HG03025 (cell line): ENCODE results near the gene FOXA3.
"Not testable (repeated sequence)": the region's sequence is repeated elsewhere in the genome, so short reads cannot be mapped to it uniquely, and the experiment has no call there.

ENCODE experiments used
- ATAC-seq: cut with Tn5 transposase; IDR thresholded peaks from one replicate; pipeline ENCODE4 v1.9.1; 2021; ENCODE audit warnings: mild to moderate bottlenecking, moderate library complexity; ENCODE audit not compliant: unreplicated experiment, low FRiP score

FOXA3 gene

DNA sequence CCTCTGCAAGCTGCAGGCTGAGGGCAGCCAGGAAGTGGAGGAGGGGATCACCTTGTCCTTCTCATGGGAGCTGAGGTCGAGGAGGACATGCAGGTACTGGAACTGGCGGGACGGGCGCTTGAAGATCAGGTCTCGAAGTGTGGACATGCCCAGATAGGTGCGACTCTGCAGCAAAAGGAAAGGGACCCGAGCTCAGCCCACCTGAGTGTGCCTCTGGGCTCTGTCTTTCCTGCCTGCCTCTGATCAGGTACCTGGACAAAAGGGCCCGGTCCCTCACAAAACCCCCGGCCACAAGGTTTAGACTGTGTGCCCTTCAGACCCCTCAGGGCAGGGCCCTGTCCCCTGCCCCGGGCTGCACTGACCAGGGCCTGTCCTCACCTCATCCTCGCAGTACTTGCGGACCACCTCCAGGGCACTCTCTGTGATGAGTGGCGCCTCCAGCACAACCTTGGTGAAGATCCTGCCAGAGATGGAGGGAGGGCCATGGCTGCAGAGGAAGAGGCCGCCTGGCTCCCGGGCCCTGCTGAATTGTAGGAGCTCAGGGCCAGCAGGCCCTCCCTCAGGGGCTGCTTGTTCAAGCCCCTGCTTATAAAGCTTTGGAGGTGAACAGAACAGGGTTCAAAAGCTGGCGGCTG, 36.5 kb upstream of the FOXA3 start:
- no peak for ATAC-seq

DNA sequence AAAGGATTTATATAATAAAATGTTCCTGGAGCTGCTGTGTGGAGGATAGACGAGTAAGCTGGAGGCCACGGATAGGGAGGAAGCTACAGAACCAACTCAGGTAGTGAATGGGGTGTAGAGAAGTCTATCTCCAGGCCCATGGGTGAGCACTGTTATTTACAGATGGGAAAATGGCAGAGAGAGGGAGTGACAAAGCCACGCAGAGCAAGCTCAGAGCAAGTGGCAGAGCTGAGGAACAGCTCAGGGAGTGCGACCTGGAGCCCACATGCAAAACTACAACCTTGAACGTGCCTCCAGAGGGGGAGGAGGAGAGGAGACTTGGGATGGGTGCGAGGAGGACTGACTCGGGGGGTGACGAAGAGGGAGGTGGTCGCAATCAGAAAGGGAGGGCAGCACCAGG, 35.6 kb upstream of the FOXA3 start:
- no peak for ATAC-seq

DNA sequence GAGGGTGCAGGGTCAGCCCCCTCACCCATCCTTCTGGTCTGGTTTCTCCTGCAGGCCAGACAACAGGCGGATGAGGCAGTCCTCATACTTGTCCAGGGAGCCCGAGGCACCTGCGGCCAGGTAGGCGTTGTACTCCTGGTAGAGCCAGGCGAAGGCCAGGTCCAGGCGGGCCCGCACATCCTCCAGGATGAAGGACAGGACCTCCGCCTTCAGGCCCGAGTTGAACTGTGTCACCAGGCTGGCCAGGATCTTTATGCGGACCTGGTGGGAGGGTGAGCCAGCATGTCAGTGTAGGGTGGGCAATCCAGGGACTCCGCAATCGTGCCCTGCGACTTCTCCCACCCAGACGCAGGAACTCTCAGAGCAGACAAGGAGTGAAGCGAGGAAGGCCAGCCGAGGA, 35.2 kb upstream of the FOXA3 start:
- ATAC-seq: no peak

DNA sequence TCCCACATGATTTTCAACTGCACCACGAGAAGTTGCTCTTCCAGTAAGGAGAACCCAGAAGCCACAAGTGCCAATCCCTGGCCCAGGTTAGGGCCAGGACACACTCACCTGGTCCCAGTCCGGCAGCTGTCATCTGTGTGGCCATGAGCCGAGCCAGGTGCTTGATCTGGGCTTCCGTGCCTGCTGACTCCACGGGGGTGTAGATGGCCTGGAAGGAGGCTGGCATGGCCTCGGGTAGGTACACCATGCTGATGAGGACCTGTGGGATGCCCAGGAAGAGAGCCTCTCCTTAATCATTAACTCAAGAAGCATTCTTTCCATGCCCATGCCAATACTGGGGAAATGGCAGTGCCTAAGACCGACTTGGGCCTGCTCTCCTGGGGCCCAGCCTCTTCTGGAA, 29.2 kb upstream of the FOXA3 start:
- ATAC-seq: no peak

DNA sequence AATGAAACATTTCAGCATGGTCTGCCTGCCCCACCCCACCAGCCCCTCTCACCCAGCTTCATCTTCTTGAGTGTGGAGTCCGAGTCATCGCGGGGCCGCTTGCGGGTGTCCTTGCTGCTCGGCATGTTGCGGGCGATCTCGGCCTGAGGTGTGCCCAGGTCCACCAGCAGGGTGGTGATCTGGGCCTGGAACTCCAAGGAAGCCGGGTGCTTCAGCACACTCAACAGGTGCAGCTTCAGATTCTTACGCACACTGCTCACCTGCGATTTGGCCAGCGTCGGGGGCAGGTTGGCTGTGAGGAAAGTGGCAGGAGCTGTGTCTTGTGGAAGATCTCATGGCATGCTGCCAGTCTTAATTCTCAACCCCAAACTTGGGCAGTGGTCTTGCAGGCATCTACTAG, 21.9 kb upstream of the FOXA3 start:
- ATAC-seq: no peak

DNA sequence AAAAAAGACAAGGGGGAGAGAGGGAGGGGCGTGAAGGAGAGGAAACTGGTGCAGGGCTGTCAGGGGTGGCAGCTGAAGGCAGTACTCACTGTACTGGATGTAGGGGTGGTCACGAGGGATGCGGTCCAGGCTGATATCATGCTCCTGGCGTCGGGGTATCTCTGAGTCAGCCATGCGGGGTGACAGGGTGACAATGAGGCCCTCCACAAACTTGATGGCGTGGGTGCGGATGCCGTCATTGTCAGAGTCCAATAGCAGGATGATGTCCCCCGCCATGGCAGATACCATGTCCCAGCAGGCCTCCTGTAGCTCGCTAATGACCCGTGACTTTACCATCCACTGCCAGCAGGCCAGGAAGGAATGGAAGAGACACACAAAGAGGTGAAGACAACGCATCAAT, 16.5 kb upstream of the FOXA3 start:
- ATAC-seq: no peak

DNA sequence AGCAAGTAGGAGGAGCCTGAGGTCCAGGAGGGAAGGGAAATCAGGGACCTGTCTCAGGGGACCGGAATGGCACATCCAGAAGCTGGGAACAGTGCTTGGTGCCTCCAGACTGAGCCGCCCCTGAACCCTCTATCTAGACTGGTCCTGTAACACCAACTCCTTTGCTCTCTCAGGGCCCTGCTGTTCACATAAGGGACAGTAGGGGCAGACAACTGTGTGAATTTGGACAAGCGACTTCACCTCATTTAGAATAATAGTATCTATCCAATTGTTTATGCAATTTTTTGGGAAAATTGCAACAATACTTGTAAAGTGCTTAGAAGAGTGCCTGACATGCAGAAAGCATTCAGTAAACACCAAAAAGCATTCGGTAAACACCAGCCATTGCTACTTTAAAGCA, 15.2 kb upstream of the FOXA3 start:
- ATAC-seq: no peak

DNA sequence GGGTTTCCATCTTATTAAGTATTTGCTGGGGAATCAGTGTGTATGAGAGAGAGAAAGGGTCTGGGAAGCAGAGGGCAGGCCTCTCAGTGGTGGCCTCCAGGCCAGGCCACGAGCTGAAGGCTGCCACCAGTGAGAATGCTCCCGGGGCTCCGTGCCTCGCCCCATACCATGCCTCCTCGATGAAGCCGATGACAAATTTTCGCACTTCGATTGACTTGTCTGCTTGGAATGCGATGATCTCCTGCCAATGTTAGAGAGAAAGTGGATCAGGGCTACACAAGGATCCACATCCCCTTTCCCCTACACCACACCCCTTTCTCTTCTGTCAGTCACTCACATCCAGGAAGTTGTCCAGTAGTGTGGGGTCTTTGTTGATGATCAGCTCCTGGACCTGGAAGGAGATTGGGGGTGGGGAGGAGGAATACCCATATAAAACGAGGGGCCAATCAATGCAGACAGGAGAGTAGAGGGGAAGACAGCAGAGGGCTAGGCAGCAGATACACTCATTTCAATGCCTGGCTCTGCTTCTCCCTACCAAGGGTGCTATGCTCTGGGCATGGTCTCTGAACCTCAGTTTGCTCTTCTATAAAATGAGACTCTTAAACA, 11.9 kb upstream of the FOXA3 start:
- ATAC-seq: no peak

DNA sequence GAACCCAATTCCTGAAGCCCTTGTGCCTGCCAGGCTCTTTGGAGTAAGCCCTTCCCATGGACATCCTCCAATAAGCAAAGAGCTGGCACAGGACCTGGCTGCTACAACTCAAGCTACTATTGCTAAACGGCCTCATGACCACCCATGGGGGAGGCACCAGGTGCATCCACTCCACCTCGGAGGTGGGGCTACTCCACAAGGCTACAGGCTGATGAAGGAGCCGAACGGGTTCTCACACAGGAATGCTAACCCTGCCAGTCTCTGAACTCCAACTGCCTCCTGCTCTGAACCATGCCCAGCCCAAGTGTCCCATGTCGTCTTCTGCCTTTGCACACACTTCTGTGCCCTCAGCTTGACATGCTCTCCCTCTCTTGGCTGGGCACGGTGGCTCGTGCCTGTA, 11.1 kb upstream of the FOXA3 start:
- no peak for ATAC-seq

DNA sequence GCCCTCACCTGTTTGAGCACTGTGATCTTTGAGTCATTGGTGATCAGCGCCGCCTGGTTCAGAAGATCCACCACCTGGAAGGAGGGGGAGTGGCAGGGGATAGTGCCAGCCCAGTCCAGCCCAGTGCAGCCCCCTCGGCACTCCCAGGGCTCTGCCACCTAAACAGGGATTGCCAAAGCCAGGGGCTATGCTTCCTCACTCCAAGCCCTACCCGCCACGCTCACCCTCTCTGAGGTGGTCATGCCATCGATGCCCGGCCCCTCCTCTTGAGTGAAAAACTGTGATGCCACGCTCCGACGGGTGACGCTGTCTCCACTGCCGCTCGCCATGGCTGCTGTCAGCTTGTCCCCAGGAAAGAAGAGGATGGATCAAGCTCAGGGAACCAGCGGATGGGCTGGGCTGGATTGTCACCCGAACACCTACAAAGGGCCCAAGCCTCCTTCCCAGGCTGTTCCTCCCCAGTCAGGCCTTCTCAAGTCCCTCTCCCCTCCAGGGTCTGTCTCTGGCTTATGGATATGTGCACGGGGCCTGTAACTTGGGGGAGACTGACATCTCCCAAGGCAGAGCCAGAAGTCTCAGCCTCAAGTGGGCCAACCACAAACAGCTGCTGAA, 9.9 kb upstream of the FOXA3 start:
- ATAC-seq: no peak

DNA sequence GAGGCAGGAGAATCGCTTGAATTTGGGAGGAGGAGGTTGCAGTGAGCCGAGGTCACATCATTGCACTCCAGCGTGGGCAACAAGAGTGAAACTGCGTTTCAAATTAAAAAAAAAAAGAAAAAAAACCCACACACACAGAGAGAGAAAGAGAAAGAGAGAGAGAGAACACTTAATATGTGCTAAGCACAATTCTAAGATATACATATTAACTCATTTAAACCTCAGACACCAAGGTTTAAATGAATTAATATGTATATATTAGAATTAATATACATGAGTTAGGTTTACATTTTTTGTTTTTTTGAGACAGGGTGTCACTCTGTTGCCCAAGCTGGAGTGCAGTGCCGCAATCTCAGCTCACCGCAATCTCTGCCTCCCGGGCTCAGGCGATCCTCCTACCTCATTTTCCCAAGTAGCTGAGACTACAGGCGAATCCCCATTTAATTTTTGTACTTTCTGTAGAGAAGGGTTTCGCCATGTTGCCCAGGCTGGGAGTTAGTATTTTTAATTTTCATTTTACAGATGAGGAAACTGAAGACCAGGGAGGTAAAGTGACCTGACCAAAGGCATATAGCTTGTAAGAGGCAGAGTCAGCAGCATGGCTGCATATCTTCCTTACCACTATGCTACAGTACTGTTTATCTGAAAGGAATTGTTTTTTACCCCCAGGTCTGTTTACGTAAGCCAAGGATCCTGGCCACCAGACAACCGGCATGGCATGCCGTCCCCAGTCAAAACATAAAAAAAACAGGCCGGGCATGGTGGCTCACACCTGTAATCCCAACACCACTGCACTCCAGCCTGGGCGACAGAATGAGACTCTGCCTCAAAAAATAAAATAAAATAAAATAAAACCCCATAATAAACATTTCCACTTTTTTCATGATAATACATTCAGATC, 3.5 kb upstream of the FOXA3 start:
- no peak for ATAC-seq

DNA sequence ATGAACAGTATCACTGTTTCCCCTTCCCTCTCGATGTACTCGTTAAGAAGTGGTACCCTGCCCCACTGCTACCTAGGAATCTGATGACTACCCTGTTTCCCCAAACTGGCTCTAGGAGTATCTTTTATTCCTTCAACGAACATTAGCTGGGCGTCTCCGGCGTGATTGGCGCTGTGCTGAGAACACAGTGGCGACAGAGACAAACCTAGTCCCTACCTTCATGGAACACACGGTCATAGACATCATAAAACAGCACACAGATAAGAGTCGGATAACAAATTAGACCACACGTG, 1.9 kb upstream of the FOXA3 start:
- no peak for ATAC-seq

DNA sequence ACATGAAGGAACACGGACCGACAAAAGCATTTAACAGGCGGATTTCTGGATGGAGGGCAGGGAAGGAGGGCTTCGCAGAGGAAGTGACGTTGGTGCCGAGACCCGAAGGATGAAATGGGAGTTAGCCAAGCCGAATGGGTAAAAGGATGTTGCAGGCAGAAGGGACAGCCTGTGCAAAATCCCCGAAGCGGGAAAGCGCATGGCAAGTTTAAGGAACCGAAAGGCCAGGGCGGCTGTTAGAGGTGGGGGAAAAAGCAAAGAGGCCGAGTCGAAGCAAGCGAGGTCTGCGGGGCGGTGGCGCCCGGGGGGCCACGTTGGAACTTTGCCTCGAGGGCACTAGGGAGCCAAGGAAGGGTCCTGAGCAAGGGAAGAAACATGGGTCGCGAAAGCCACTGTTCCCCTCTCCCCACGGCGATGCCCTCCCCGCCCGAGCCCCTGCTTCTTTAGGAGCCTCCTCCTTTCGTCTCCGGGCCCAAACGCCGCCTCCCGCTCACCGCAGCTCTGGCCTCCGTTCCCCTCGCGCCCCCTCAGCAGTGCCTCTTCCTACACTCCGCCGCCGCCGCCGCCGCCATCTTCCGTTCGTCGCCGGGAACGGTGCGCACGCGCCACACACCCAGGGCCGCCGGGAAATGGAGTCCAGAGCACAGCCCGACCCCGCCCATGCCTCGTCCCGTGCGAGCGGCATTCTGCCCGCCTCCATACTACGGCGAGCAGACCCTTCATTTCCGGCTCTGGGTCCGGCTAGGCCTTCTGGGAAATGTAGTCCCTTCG, 1.4 kb upstream of the FOXA3 start, which contains the start of gene SYMPK:
TSS of gene SYMPK (minus strand) at position 584 of the 771 bp plus-strand sequence. CDS start 8,652 bp downstream, outside the sequence.
- peak; percentile 83 for ATAC-seq

DNA sequence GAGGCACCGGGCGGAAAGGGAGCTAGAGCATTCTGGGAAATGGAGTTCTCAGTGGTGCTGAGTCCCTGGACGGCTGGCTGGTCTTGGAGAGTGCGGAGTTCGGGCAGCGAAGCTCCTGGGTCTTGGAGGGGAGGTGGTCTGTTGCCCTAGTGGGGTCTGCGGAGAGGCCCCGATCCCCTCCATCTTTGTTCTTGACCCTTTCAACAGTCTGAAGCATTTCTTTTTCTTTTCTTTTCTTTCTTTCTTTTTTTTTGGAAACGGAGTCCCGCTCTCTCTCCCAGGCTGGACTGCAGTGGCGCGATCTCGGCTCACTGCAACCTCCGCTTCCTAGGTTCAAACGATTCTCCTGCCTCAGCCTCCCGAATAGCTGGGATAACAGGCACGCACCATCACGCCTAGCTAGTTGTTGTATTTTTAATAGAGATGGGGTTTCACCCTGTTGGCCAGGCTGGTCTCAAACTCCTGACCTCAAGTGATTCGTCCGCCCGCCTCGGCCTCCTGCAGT, 739 bp upstream of the FOXA3 start:
- no peak for ATAC-seq

DNA sequence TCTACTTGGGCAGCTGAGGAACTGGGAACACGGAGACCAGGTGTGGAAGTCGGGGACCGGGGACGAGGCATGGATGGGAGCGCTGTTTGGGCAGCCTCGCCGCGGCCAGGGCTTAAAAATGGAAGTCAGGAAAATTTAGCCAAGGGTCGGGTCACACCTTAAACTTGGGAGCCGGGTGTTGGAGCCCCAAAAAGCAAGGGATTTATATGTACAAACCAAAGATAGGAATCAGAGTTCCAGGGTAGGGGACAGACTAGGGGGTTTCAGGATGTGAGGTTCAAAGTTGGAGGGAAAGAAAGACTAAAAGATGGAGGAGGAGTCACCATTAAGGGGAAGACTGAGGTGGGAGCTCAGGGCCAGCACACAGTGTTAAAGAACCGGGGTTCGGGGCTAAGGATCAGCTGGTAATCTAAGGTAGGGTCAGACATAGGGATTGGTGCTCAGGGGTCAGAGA, 530 bp downstream of the FOXA3 start:
- ATAC-seq: no peak

DNA sequence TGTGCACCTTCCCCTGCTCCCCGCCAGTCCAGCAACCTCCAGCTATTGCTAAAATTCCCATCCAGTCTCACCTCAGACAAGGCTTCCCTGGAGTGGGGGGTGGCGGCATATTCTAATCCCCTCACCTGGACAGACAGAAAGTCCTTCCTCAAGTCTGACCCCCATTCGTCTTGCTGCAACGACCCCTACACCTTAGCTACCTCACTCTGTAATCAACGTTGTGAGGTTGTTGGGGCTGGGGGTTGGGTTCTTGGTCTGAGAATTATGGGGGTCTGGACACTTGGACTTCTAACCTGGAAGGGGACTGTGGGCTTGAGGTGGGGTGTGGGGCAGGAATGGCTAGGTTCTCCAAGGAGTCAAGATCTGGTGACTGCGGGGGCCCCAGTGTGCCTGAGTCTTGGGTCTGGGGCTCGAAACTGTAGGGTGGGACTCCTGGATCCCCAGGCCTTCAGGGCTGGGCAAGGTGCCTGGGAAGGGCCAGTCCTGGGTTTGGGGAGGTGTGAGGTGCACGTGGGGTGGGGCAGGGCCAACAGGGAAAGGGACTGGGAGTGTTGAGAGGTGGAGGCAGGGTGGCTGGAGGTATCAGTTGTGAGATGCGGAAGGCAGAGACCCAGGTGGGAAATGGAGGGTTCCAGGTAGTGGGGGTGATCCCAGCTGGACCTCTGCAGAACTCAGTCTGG, 1.3 kb downstream of the FOXA3 start:
- ATAC-seq: no peak

DNA sequence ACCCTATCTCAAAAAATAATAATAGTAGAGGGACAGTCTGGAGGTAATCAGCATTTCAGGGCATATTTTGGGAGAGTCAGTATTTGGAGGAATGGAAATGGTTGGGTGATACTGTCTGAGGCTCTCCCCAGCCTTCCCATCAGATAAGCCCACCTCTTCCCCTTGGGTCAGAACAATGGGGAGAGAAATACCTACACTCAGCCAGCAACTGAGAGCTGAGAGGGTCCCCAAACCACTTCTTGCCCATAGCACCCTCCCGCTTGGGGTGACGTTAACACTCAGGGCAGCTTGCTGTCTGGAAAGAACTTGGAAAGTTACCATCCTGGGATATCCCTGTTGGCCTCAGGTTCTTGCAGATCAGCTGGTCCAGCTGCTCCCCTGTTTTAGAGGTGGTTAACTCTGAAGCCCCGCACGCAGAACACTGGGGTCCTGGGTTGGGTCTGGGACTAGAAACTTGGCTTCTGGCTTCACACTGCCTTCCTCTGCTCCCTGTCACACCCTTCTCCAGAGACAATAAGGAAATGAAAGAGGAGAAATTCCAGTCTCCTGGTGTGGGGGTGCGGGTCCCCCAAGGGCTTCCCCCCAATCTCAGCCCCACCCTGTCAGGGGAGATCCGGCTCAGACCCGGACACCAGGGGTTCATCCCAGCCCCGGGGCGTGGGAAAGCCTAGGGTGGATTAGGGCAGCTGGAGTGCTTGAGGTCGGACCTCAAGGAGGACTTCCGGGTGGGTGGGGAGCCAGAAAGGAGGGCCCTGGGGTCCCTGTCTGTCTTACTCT, 2.5 kb downstream of the FOXA3 start:
- ATAC-seq: no peak

DNA sequence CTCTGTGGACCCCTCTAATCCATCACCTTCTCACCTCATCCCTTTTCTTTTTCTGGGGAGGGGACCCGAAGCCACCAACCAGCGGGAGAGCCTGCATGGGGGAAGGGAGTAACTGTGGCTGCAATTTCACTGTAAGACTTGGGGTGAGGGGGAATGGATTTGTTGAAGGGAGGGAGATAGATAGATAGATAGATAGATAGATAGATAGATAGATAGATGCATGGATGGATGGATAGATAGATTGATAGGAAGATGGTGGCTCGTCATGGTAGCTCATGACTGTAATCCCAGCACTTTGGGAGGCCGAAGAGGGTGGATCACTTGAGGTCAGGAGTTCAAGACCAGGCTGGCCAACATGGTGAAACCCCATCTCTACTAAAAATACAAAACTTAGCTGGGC, 3.1 kb downstream of the FOXA3 start:
- not testable (repeated sequence) for ATAC-seq

DNA sequence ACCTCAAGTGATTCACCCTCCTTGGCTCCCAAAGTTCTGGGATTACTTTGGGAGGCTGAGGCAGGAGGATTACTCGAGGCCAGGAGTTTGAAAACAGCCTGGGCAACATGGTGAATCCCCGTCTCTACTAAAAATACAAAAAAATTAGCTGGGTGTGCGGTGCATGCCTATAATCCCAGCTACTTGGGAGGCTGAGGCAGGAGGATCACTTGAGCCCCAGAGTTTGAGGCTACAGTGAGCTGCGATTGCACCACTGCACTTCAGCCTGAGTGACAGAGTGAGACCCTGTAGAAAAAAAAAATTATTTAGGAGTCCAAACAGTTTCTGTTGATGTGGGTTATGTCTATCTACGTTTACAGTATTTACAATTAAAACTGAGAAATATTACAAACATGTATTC, 6.7 kb downstream of the FOXA3 start:
- ATAC-seq: no peak
